ENCODE measurements around the gene STXBP2.
A peak's percentile ranks its signal among the peaks of the same experiment; 100 is the strongest.

STXBP2 gene

GRCh38 chr19:7650148-7650547 lies 13.2 kb downstream of the STXBP2 start:
- DNase-seq, result no peak
- H3K36me3 ChIP-seq (replicated peaks), result no peaks in the 10 kb centered on the region
- no peak for TF ChIP-seq CTCF (IDR thresholded peaks at IDR 0.05; ENCODE audit: low read depth, low read length, missing control alignments)
- in situ Hi-C loops (cut with HindIII; ENCODE audit: low pct_ligation_motif_present, low sequenced_read_pairs), result no loop called here
- H3K27me3 ChIP-seq (replicated peaks), result no peaks in the 10 kb centered on the region
- H3K27ac ChIP-seq, result no peak overlapping the region
- no peak overlapping the region for H3K4me3 ChIP-seq (ENCODE audit: low read depth, low read length)

GRCh38 chr19:7652061-7652641 lies 15.2 kb downstream of the STXBP2 start:
- Histone ChIP-seq H3K27ac (no peak overlapping the region), H3K36me3 (replicated peaks) (no peaks in the 10 kb centered on the region), H3K4me3 (ENCODE audit: low read depth, low read length) (peak overlapping the region; percentile 20), H3K27me3 (replicated peaks) (no peaks in the 10 kb centered on the region)
- TF ChIP-seq CTCF (IDR thresholded peaks at IDR 0.05; ENCODE audit: low read depth, low read length, missing control alignments), result peak; percentile 98
- DNase-seq, result peak; percentile 56
- in situ Hi-C loops (cut with HindIII; ENCODE audit: low pct_ligation_motif_present, low sequenced_read_pairs), result no loop called here

GRCh38 chr19:7654401-7654800 lies 17.5 kb downstream of the STXBP2 start:
- no peak for TF ChIP-seq CTCF (IDR thresholded peaks at IDR 0.05; ENCODE audit: low read depth, low read length, missing control alignments)
- Histone ChIP-seq H3K36me3 (replicated peaks) (no peaks in the 10 kb centered on the region), H3K27me3 (replicated peaks) (no peaks in the 10 kb centered on the region), H3K4me3 (ENCODE audit: low read depth, low read length) (no peak overlapping the region), H3K27ac (no peak overlapping the region)
- in situ Hi-C loops (cut with HindIII; ENCODE audit: low pct_ligation_motif_present, low sequenced_read_pairs), result no loop called here
- no peak for DNase-seq

GRCh38 chr19:7655581-7655980 lies 18.7 kb downstream of the STXBP2 start:
- Histone ChIP-seq H3K27me3 (replicated peaks) (no peaks in the 10 kb centered on the region), H3K4me3 (ENCODE audit: low read depth, low read length) (no peak overlapping the region), H3K27ac (no peak overlapping the region), H3K36me3 (replicated peaks) (no peaks in the 10 kb centered on the region)
- no peak for TF ChIP-seq CTCF (IDR thresholded peaks at IDR 0.05; ENCODE audit: low read depth, low read length, missing control alignments)
- DNase-seq, result no peak
- in situ Hi-C loops (cut with HindIII; ENCODE audit: low pct_ligation_motif_present, low sequenced_read_pairs), result no loop called here

GRCh38 chr19:7657131-7657751 lies 20.3 kb downstream of the STXBP2 start:
- H3K27me3 ChIP-seq (replicated peaks), result no peaks in the 10 kb centered on the region
- in situ Hi-C loops (cut with HindIII; ENCODE audit: low pct_ligation_motif_present, low sequenced_read_pairs), result no loop called here
- no peak for TF ChIP-seq CTCF (IDR thresholded peaks at IDR 0.05; ENCODE audit: low read depth, low read length, missing control alignments)
- H3K27ac ChIP-seq, result no peak overlapping the region
- H3K4me3 ChIP-seq (ENCODE audit: low read depth, low read length), result no peak overlapping the region
- no peak for DNase-seq
- no peaks in the 10 kb centered on the region for H3K36me3 ChIP-seq (replicated peaks)

GRCh38 chr19:7658219-7658686 lies 21.3 kb downstream of the STXBP2 start:
- in situ Hi-C loops (cut with HindIII; ENCODE audit: low pct_ligation_motif_present, low sequenced_read_pairs), result no loop called here
- no peak overlapping the region for H3K27ac ChIP-seq
- TF ChIP-seq CTCF (IDR thresholded peaks at IDR 0.05; ENCODE audit: low read depth, low read length, missing control alignments), result no peak
- no peak overlapping the region for H3K4me3 ChIP-seq (ENCODE audit: low read depth, low read length)
- H3K36me3 ChIP-seq (replicated peaks), result no peaks in the 10 kb centered on the region
- no peak for DNase-seq
- no peaks in the 10 kb centered on the region for H3K27me3 ChIP-seq (replicated peaks)
